GM19463 (cell line): ENCODE data around the gene ETNK1.

ENCODE experiments used
- ATAC-seq: cut with Tn5 transposase; IDR thresholded peaks from one replicate; pipeline ENCODE4 v1.9.1; 2021; ENCODE audit warnings: mild to moderate bottlenecking, moderate library complexity; ENCODE audit not compliant: unreplicated experiment

The ETNK1 gene

DNA sequence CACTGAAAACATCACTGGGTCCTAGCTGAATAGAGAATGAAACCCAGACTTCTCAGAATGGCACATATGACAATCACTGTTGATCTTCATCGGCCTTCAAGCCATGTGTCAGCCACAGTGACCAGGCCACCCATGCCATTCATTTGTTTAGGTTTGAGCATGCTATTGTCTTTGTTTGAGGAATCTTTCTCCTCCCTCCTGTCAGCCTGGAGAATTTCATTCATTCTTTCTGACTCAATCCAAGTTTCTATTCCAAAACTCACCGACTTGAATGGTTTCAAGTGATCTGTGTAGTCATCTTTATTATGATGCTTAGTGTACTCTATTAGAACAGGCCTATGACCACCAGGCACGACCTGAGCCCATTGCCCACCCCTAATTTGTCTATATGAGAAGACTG, 106.3 kb downstream of the ETNK1 start:
- no peak for ATAC-seq

DNA sequence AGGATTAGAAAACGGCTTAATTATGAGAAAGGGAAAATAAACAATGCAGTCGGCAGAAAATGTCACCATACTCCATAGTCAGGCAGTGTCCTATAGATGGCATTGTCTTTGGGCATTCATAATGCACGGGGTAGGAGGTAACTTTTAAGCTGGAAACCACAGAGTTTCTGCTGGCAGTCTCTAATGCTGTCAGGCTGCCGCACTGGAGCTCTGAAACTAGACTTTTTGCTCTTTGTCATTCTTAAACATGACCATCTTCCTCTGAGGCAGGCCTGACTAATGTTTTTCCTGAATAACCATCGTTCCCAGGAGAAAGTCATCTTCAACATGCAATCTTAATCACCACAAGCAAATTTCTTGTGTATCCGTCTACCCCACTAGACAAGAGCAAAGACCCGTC, 108.8 kb downstream of the ETNK1 start:
- ATAC-seq = no peak

DNA sequence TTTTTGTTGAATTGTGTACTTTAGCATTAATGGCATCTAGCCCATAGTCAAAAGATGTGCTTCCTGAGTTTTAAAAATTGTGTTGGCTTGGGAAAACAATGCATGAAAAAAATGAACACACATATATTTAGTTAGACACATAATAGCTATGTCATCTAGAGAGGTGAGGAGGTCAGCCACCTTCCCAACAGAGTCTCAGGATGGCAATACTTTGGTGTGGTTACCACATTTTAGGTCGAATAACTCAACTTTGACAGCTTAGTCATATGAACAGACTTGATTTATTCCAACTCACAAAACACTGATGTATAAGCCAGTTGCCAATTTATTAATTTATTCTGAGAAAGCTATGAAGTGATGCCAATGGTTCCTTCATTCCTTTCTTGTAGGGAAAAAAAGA, 114.0 kb downstream of the ETNK1 start:
- no peak for ATAC-seq
